ENCODE results near the gene PSMA5.

GRCh38 chr1:109412551-109412950, 13.7 kb downstream of the PSMA5 start:
- TF ChIP-seq CEBPB (IDR thresholded peaks at IDR 0.05; ENCODE audit: borderline replicate concordance in 1 of 2, low read depth in 2 of 2, low read length in 2 of 2) = no peak
- TF ChIP-seq POLR2A (IDR thresholded peaks at IDR 0.05; ENCODE audit: low read depth, low read length) = no peak
- TF ChIP-seq POLR2AphosphoS5 (IDR thresholded peaks at IDR 0.05; ENCODE audit: low read length) = no peak
- TF ChIP-seq EED (IDR thresholded peaks at IDR 0.05; ENCODE audit: low read depth) = no peak
- TF ChIP-seq ZNF384 (IDR thresholded peaks at IDR 0.05; ENCODE audit: borderline replicate concordance, low read depth, low read length) = no peak
- TF ChIP-seq NBN (IDR thresholded peaks at IDR 0.05) = no peak
- no peak for TF ChIP-seq POU2F2 (IDR thresholded peaks at IDR 0.05; ENCODE audit: borderline replicate concordance, low read depth, low read length)
